Measurements from ENCODE around the gene SCFD2. TPM values are rescaled to one million over a fixed set of nuclear protein-coding genes. Genes with fewer than 3 reads are reported as not detected.

Gene SCFD2
- total and polyA plus RNA-seq, 10 of the 15 experiments (the other 5 are each of a cell fraction or from before 2014, with no cell fraction given): 4.8 to 37.6 (median 24.9) TPM

DNA sequence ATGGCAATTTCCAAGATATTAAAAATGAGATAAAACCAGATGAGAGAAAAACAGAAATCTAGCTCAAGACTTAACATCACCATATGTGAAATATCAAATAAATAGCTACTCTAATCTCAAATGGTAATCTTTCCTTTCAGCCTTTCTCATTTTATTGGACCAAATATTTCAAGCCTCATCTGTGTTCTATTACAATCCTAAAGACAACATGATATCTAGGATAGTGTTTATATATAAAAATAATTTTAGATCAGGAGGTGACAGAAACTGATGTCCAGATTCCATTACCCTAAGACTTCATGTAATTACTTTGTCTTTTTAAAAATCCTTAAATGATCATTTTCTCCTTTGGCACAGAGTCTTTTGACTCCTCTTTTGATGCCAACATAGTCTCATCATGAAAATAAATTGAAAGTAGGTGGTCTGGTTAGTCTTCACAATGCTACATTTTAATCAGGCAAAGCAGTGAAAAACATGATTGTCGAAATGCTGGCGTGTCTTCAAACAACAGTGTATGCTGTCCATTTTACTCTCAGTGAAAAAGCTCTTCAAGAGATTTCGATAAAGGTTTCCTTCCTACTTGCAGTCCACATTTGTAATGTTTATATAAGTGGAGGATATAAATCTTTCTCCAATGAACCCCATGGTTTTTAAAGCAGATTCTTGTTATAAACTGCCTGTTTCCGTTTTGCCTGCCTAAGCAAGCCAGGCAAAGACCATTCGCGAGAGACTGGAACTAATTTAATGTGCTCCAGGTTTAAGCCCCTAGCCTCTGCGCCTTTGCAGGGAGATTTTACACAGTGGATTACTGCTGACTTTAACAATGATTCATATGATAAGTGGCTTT lies 169.8 kb downstream of the SCFD2 start:
- CTCF ChIA-PET: interaction anchor here (0.5 to 4.3 kb wide), 13 partner anchors 11 to 1040 kb away, joined by 3 to 17 read pairs (median 4); no protein-coding TSS in a partner anchor
- no peak overlapping the region for H3K4me2 ChIP-seq (ENCODE audit: control insufficient read depth, insufficient read depth)
- no peak overlapping the region for H2AFZ ChIP-seq (ENCODE audit: control insufficient read depth, low read depth, low read length)
- H3K27ac ChIP-seq (ENCODE audit: control insufficient read depth, insufficient read depth): no peak overlapping the region
- DNase-seq (ENCODE audit: low read depth, low spot score) (no peak), FAIRE-seq (no peak), ATAC-seq (no peak)
- TF ChIP-seq CREB1 (IDR thresholded peaks at IDR 0.05; ENCODE audit: low read depth): no peak
- TF ChIP-seq CHD1 (IDR thresholded peaks at IDR 0.05; ENCODE audit: low read depth, low read length): no peak
- TF ChIP-seq, protein P1, sequence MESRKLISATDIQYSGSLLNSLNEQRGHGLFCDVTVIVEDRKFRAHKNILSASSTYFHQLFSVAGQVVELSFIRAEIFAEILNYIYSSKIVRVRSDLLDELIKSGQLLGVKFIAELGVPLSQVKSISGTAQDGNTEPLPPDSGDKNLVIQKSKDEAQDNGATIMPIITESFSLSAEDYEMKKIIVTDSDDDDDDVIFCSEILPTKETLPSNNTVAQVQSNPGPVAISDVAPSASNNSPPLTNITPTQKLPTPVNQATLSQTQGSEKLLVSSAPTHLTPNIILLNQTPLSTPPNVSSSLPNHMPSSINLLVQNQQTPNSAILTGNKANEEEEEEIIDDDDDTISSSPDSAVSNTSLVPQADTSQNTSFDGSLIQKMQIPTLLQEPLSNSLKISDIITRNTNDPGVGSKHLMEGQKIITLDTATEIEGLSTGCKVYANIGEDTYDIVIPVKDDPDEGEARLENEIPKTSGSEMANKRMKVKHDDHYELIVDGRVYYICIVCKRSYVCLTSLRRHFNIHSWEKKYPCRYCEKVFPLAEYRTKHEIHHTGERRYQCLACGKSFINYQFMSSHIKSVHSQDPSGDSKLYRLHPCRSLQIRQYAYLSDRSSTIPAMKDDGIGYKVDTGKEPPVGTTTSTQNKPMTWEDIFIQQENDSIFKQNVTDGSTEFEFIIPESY (IDR thresholded peaks at IDR 0.05): no peak
- TF ChIP-seq MYB (IDR thresholded peaks at IDR 0.05; ENCODE audit: borderline replicate concordance, low read depth, low read length): no peak
- no peak for TF ChIP-seq EED (IDR thresholded peaks at IDR 0.05; ENCODE audit: low read depth)
- TF ChIP-seq, protein P2, sequence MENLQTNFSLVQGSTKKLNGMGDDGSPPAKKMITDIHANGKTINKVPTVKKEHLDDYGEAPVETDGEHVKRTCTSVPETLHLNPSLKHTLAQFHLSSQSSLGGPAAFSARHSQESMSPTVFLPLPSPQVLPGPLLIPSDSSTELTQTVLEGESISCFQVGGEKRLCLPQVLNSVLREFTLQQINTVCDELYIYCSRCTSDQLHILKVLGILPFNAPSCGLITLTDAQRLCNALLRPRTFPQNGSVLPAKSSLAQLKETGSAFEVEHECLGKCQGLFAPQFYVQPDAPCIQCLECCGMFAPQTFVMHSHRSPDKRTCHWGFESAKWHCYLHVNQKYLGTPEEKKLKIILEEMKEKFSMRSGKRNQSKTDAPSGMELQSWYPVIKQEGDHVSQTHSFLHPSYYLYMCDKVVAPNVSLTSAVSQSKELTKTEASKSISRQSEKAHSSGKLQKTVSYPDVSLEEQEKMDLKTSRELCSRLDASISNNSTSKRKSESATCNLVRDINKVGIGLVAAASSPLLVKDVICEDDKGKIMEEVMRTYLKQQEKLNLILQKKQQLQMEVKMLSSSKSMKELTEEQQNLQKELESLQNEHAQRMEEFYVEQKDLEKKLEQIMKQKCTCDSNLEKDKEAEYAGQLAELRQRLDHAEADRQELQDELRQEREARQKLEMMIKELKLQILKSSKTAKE (IDR thresholded peaks at IDR 0.05; ENCODE audit: low read depth, poor library complexity, severe bottlenecking): no peak
- TF ChIP-seq PAX8 (IDR thresholded peaks at IDR 0.05): no peak
- no peak for TF ChIP-seq SIX5 (IDR thresholded peaks at IDR 0.05; ENCODE audit: low read depth, low read length, severe bottlenecking)
- POLR2A ChIA-PET: no interaction called here
- H3K27me3 ChIP-seq (replicated peaks in 1 of 2; ENCODE audit: control insufficient read depth in 2 of 2, insufficient read depth in 2 of 2, low read length in 1 of 2): no peaks in the 10 kb centered on the region
- 91% methylated on average over 7 of the region's 7 CpGs for WGBS (ENCODE audit: insufficient coverage, insufficient replicate concordance, low lambda C conversion rate, missing lambda C conversion rate)
- no peak overlapping the region for H3K9ac ChIP-seq (ENCODE audit: control insufficient read depth, insufficient read depth, low read length)
- intact Hi-C loops (cut with micrococcal nuclease; ENCODE audit: unreplicated experiment): loop anchor here (2.0 to 10.0 kb wide), 6 partner anchors 181 to 1033 kb away; partner anchors contain the start of genes FIP1L1 and PDGFRA
- BruUV-seq (replicated peaks): no TSS peak
- SMC1A ChIA-PET (ENCODE audit: uncharacterized antibody, unreplicated experiment): interaction anchor here (0.7 to 2.1 kb wide), 9 partner anchors 9 to 609 kb away, joined by 3 to 9 read pairs (median 4); no protein-coding TSS in a partner anchor
- H4K20me1 ChIP-seq (ENCODE audit: control insufficient read depth, insufficient read depth): no peaks in the 10 kb centered on the region
- no peaks in the 10 kb centered on the region for H3K4me1 ChIP-seq (ENCODE audit: control insufficient read depth, insufficient read depth, low read length)
- RAD21 ChIA-PET (ENCODE audit: unreplicated experiment): interaction anchor here (0.8 to 3.6 kb wide), 4 partner anchors 9 to 609 kb away, joined by 3 to 12 read pairs (median 5); no protein-coding TSS in a partner anchor
- H3K4me3 ChIP-seq: no peak overlapping the region
- in situ Hi-C loops (cut with MboI): loop anchor here (5.0 to 10.0 kb wide), 3 partner anchors 611 to 1031 kb away; partner anchors contain the start of gene PDGFRA
- H3K9me3 ChIP-seq (replicated peaks; ENCODE audit: control insufficient read depth, insufficient read depth, low read length): no peaks in the 10 kb centered on the region
- H3K79me2 ChIP-seq (ENCODE audit: control insufficient read depth, insufficient read depth, low read length): no peaks in the 10 kb centered on the region
- H3K36me3 ChIP-seq (ENCODE audit: control insufficient read depth in 2 of 2, insufficient read depth in 2 of 2, low read length in 1 of 2): no peaks in the 10 kb centered on the region
